Peyer's patch (tissue), 4 donors: Measurements from ENCODE around the gene SBF2. TPM values are rescaled to one million over a fixed set of nuclear protein-coding genes. Genes with fewer than 3 reads are reported as not detected.

Source experiments
- DNase-seq, 3 donors: peaks; one replicate each; pipeline ENCODE4 v3.0.0-alpha.2; 2017 to 2019
- H3K27ac ChIP-seq, 4 donors: fragments of 200-600 bp; sonication (generic); one replicate each; pipeline ENCODE4 v1.5.1; 2016 to 2019
- H3K27me3 ChIP-seq, 2 donors: fragments of 200-600 bp; sonication (generic); one replicate each; pipeline ENCODE4 v1.5.1; 2019
- H3K36me3 ChIP-seq, 3 donors: fragments of 200-600 bp; sonication (generic); one replicate each; pipeline ENCODE4 v1.5.1; 2016 to 2019
- H3K4me1 ChIP-seq, 4 donors: fragments of 200-600 bp; sonication (generic); one replicate each; pipeline ENCODE4 v1.5.1; 2016 to 2019
- H3K4me3 ChIP-seq, 4 donors: fragments of 200-600 bp; sonication (generic); 1 replicate in 3 of 4; 2 replicates in 1 of 4; pipeline ENCODE4 v1.5.1; 2016 to 2019; ENCODE audit warnings: mild to moderate bottlenecking in 1 of 4
- H3K9me3 ChIP-seq, 4 donors: fragments of 200-600 bp; sonication (generic); one replicate each; pipeline ENCODE4 v1.5.1; 2016 to 2019; ENCODE audit warnings: mild to moderate bottlenecking in 1 of 4
- POLR2A ChIP-seq, 2 donors: fragments of 450-650 bp; IDR thresholded peaks; one replicate each; pipeline ENCODE4 v1.5.1; 2017; ENCODE audit warnings: antibody characterized with exemption in 2 of 2, mild to moderate bottlenecking in 2 of 2, moderate library complexity in 2 of 2
- total RNA-seq, 4 donors: library from RNA; depleted of rRNA; stranded (reverse); fragments of >200 nt; gene quantifications; one replicate each; pipeline ENCODE4 v1.1.0, GENCODE V29; 2016
- TF ChIP-seq, protein P1 (sequence below), 6 experiments: fragments of 450-650 bp in 4 of 6; fragments of 200-600 bp in 2 of 6; sonication (generic) in 1 of 6; IDR thresholded peaks; one replicate each; pipeline ENCODE4 v1.5.1; 2017 to 2019; ENCODE audit warnings: antibody characterized with exemption in 6 of 6, mild to moderate bottlenecking in 3 of 6, moderate library complexity in 1 of 6

SBF2 gene
- total RNA-seq, 4 donors from 2014 or later, result 52.7 to 70.1 (median 56.7) TPM

DNA sequence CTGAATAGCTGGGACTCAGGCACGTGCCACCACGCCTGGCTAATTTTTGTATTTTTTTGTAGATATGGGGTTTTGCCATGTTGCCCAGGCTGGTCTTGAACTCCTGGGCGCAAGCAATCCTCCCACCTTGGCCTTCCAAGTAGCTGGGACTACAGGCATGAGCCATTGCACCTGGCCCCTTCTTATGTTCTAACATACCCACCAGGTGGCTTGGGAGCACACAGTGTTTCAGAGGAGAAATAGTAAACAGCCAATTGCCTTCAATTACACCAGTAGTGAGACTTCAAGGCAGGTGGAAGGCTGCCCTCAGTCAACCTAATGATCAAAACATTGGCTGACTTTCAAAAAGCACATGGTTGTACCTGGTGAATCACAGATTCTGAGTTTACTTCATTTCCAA, 462.9 kb downstream of the SBF2 start:
- no peak for TF ChIP-seq POLR2A (IDR thresholded peaks at IDR 0.05)
- TF ChIP-seq, protein P1, sequence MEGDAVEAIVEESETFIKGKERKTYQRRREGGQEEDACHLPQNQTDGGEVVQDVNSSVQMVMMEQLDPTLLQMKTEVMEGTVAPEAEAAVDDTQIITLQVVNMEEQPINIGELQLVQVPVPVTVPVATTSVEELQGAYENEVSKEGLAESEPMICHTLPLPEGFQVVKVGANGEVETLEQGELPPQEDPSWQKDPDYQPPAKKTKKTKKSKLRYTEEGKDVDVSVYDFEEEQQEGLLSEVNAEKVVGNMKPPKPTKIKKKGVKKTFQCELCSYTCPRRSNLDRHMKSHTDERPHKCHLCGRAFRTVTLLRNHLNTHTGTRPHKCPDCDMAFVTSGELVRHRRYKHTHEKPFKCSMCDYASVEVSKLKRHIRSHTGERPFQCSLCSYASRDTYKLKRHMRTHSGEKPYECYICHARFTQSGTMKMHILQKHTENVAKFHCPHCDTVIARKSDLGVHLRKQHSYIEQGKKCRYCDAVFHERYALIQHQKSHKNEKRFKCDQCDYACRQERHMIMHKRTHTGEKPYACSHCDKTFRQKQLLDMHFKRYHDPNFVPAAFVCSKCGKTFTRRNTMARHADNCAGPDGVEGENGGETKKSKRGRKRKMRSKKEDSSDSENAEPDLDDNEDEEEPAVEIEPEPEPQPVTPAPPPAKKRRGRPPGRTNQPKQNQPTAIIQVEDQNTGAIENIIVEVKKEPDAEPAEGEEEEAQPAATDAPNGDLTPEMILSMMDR (IDR thresholded peaks at IDR 0.05), result no peak
- Histone ChIP-seq H3K27ac (no peak overlapping the region), H3K4me3 (no peak overlapping the region), H3K4me1 (no peaks in the 10 kb centered on the region), H3K9me3 (no peaks in the 10 kb centered on the region), H3K36me3 (peaks cover 0 to 8% (median 0%) of the 10 kb centered on the region in 3 donors), H3K27me3 (no peaks in the 10 kb centered on the region)
- DNase-seq, result no peak

DNA sequence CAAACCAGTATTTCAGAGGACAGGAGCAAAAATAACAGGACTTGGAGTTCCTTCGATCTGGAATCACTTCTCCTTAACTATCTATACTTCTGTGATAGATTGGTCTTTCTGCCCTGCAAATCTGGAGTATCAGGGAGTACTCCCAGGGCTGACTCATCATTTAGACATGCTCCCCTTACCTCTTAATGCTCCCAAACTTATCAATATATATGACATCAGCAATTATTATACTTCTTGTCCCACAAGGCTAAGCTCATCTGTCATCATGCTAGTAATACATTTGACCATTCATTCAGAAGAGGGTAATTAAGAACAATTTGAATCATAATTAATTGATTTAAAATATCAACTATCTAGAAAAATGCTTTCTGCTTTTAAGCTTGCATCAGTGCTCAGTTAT, 466.3 kb downstream of the SBF2 start:
- no peak for DNase-seq
- Histone ChIP-seq H3K4me1 (no peaks in the 10 kb centered on the region), H3K9me3 (no peaks in the 10 kb centered on the region), H3K27me3 (no peaks in the 10 kb centered on the region), H3K36me3 (peaks cover 0 to 8% (median 0%) of the 10 kb centered on the region in 3 donors), H3K27ac (no peak overlapping the region), H3K4me3 (no peak overlapping the region)
- TF ChIP-seq POLR2A (IDR thresholded peaks at IDR 0.05), result no peak

DNA sequence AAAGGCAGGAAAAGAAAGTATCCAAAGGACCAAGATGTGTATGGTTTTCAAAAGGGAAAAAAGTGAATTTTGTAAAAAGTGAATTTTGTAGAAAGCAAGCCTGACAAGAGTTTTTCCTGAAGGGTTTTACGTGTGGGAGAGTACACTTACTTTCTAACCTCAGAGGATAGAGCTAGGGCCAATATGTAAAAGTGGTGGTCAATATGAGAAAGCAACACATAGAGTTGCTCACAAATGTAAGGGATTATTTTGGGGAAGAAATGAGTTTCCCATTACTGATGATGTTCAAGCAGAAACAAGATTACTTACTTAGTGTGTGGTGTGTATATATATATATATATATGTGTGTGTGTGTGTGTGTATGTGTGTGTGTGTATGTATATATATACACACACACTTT, 467.6 kb downstream of the SBF2 start:
- DNase-seq, result no peak
- no peaks in the 10 kb centered on the region for H3K27me3 ChIP-seq
- H3K36me3 ChIP-seq, result peaks cover 0 to 7% (median 0%) of the 10 kb centered on the region in 3 donors
- H3K9me3 ChIP-seq, result no peaks in the 10 kb centered on the region
- no peak overlapping the region for H3K27ac ChIP-seq
- H3K4me1 ChIP-seq, result no peaks in the 10 kb centered on the region
- TF ChIP-seq, protein P1 (IDR thresholded peaks at IDR 0.05), result no peak
- TF ChIP-seq POLR2A (IDR thresholded peaks at IDR 0.05), result no peak
- H3K4me3 ChIP-seq, result no peak overlapping the region

DNA sequence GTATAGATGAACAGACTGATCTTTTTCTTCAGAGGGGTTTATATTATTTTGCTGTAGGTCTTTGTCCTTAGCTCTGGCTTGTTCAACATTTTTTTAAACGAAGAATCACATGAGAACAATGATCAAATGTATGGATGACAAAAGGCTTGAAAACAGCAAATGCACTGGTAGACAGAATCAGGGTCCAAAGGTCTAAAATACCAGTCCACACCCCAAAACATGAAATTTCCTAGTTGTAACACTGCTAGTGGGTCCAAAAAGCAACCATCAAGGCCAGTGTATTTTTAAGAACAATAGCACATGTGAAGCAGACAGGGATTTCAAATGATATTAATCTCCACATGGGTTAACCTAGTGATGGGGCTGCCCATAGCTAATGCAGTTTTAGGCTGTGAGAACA, 468.1 kb downstream of the SBF2 start:
- Histone ChIP-seq H3K4me3 (no peak overlapping the region), H3K9me3 (no peaks in the 10 kb centered on the region), H3K36me3 (peaks cover 0 to 2% (median 0%) of the 10 kb centered on the region in 3 donors), H3K27me3 (no peaks in the 10 kb centered on the region), H3K4me1 (no peaks in the 10 kb centered on the region), H3K27ac (no peak overlapping the region)
- no peak for DNase-seq
- TF ChIP-seq, protein P1 (IDR thresholded peaks at IDR 0.05), result no peak

DNA sequence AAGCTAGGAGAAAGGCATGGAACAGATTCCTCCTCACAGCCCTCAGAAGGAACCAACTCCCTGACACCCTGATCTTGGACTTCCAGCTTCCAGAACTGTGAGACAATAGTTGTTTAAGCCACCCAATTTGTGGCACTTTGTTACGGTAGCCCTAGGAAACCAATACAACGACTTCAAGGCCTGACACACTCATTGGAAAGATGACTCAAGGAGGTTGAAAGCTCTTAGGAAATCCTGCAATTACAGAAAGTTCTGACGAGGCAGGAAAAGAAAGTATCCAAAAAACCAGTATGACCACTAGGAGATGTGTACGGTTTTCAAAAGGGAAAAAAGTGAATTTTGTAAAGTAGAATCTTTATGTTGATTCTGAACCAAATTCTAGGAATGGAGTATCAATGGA, 468.7 kb downstream of the SBF2 start:
- H3K36me3 ChIP-seq, result no peaks in the 10 kb centered on the region

DNA sequence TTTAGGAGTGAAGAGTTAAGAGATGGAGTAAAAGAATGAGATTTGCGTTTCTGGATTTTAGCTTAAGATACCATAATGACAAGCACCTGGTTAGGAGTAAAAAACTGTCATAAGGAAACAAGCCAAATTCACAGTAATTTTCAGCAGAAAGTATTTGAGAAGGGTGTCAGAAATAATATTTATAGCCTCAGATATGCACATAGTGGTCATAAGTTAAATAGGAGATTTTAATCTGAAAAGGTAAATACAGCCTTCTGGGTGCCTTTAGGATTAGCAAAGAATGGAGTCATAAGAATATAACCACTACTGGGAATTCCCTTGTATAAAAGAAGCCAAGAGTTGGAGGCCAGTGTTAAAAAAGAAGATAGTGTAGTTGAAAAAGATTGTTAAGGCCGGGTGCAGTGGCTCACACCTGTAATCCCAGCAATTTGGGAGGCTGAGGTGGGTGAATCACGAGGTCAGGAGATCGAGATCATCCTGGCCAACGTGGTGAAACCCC, 470.1 kb downstream of the SBF2 start:
- Histone ChIP-seq H3K36me3 (no peaks in the 10 kb centered on the region), H3K9me3 (no peaks in the 10 kb centered on the region), H3K27ac (no peak overlapping the region), H3K27me3 (no peaks in the 10 kb centered on the region), H3K4me3 (no peak overlapping the region), H3K4me1 (no peaks in the 10 kb centered on the region)
- DNase-seq, result no peak
- no peak for TF ChIP-seq POLR2A (IDR thresholded peaks at IDR 0.05)
- TF ChIP-seq, protein P1 (IDR thresholded peaks at IDR 0.05), result no peak

More for the DNA sequence above, 468.7 kb downstream of the SBF2 start:
- Histone ChIP-seq H3K9me3 (no peaks in the 10 kb centered on the region), H3K4me3 (no peak overlapping the region), H3K27me3 (no peaks in the 10 kb centered on the region), H3K4me1 (no peaks in the 10 kb centered on the region), H3K27ac (no peak overlapping the region)
- no peak for DNase-seq
- TF ChIP-seq, protein P1 (IDR thresholded peaks at IDR 0.05), result no peak
- no peak for TF ChIP-seq POLR2A (IDR thresholded peaks at IDR 0.05)
